Neural cell (in vitro differentiated cells): ENCODE results near the gene SLC7A14. TPM values are rescaled to one million over a fixed set of nuclear protein-coding genes. Genes with fewer than 3 reads are reported as not detected.

ENCODE experiments used
- H2AFZ ChIP-seq: fragments of 200-600, 300-800 bp; sonication (generic), shearing (Covaris generic); 2 replicates; pipeline ENCODE4 v1.6.0; 2014; ENCODE audit warnings: low read depth, mild to moderate bottlenecking, antibody characterized with exemption, low read length, moderate library complexity
- H3F3A ChIP-seq: fragments of 200-600 bp; shearing (Covaris generic); 2 replicates; pipeline ENCODE4 v1.6.1; 2016; ENCODE audit warnings: mild to moderate bottlenecking, moderate library complexity, mixed read lengths, antibody characterized with exemption, low read length; ENCODE audit not compliant: insufficient read depth, poor library complexity, severe bottlenecking
- H3K27ac ChIP-seq: fragments of 200-600, 300-800 bp; sonication (generic), shearing (Covaris generic); 2 replicates; pipeline ENCODE4 v1.5.1; 2014; ENCODE audit warnings: mild to moderate bottlenecking, low read length, moderate library complexity
- H3K27me3 ChIP-seq: fragments of 300-800, 200-600 bp; sonication (generic), shearing (Covaris generic); 2 replicates; pipeline ENCODE4 v1.6.0; 2014; ENCODE audit warnings: mild to moderate bottlenecking, low read depth, low read length, moderate library complexity; ENCODE audit not compliant: insufficient read depth
- H3K36me3 ChIP-seq: fragments of 300-800, 200-600 bp; sonication (generic), shearing (Covaris generic); 2 replicates; pipeline ENCODE4 v1.5.1; 2014; ENCODE audit warnings: mild to moderate bottlenecking, antibody characterized with exemption, low read length, moderate library complexity; ENCODE audit not compliant: insufficient read depth
- H3K4me2 ChIP-seq: fragments of 300-800, 200-600 bp; sonication (generic), shearing (Covaris generic); 2 replicates; pipeline ENCODE4 v1.6.0; 2014; ENCODE audit warnings: mild to moderate bottlenecking, low read length
- H3K4me3 ChIP-seq: fragments of 300-800, 200-600 bp; sonication (generic), shearing (Covaris generic); 2 replicates; pipeline ENCODE4 v1.5.1; 2014; ENCODE audit warnings: mild to moderate bottlenecking, low read length, moderate library complexity
- H3K79me2 ChIP-seq: fragments of 200-600 bp; shearing (Covaris generic); replicated peaks from 2 replicates; pipeline ENCODE4 v1.6.0; 2014; ENCODE audit warnings: mild to moderate bottlenecking, low read length, moderate library complexity; ENCODE audit not compliant: insufficient read depth
- H3K9ac ChIP-seq: fragments of 300-800, 200-600 bp; sonication (generic), shearing (Covaris generic); 2 replicates; pipeline ENCODE4 v1.6.1; 2016; ENCODE audit warnings: mild to moderate bottlenecking, low read length, mixed read lengths
- H3K9me2 ChIP-seq: fragments of 200-600 bp; shearing (Covaris generic); 2 replicates; pipeline ENCODE4 v1.6.1; 2016; ENCODE audit warnings: mild to moderate bottlenecking, low read length, mixed read lengths; ENCODE audit not compliant: insufficient read depth
- H3K9me3 ChIP-seq: fragments of 200-600, 300-800 bp; sonication (generic), shearing (Covaris generic); 2 replicates; pipeline ENCODE4 v1.6.1; 2016; ENCODE audit warnings: mild to moderate bottlenecking, mixed run types, low read length, moderate library complexity, mixed read lengths
- H4K20me1 ChIP-seq: fragments of 200-600 bp; shearing (Covaris generic); 2 replicates; pipeline ENCODE4 v1.6.1; 2016; ENCODE audit warnings: mild to moderate bottlenecking, mixed run types; ENCODE audit not compliant: insufficient read depth
- EP300 ChIP-seq: fragments of 450-650 bp; conservative IDR thresholded peaks from 2 replicates; pipeline ENCODE4 v1.6.1; 2014; ENCODE audit warnings: antibody characterized with exemption, mild to moderate bottlenecking, moderate library complexity; ENCODE audit not compliant: poor library complexity, severe bottlenecking
- EZH2 ChIP-seq: fragments of 200-600, 300-800 bp; shearing (Covaris generic), sonication (generic); IDR thresholded peaks from 2 replicates; pipeline ENCODE4 v1.6.1; 2014; ENCODE audit warnings: antibody characterized with exemption, low read length, borderline replicate concordance, mild to moderate bottlenecking; ENCODE audit not compliant: insufficient read depth, poor library complexity, severe bottlenecking
- MXI1 ChIP-seq: fragments of 450-650 bp; conservative IDR thresholded peaks from 2 replicates; pipeline ENCODE4 v1.6.1; 2014; ENCODE audit warnings: antibody characterized with exemption, mild to moderate bottlenecking; ENCODE audit not compliant: poor library complexity, severe bottlenecking
- POLR2AphosphoS5 ChIP-seq: IDR thresholded peaks from 2 replicates; pipeline ENCODE4 v1.6.1; 2012
- RAD21 ChIP-seq: fragments of 450-650 bp; conservative IDR thresholded peaks from 2 replicates; pipeline ENCODE4 v1.6.1; 2014; ENCODE audit warnings: antibody characterized with exemption, mild to moderate bottlenecking, moderate library complexity
- SMC3 ChIP-seq: fragments of 450-650 bp; conservative IDR thresholded peaks from 2 replicates; pipeline ENCODE4 v1.6.1; 2014; ENCODE audit warnings: antibody characterized with exemption, mild to moderate bottlenecking, moderate library complexity; ENCODE audit not compliant: poor library complexity
- TAF1 ChIP-seq: IDR thresholded peaks from 2 replicates; pipeline ENCODE4 v1.6.1; 2012; ENCODE audit warnings: low read depth
- polyA plus RNA-seq: library from polyadenylated mRNA; depleted of rRNA; stranded (reverse); fragments of >200 nt; gene quantifications from 2 replicates; pipeline ENCODE4 v1.2.3, GENCODE V29; 2014
- TF ChIP-seq, protein P1 (sequence below): IDR thresholded peaks from 2 replicates; pipeline ENCODE4 v1.6.1; 2012; ENCODE audit warnings: borderline replicate concordance
- TF ChIP-seq, protein P2 (sequence below): fragments of 450-650 bp; IDR thresholded peaks from 2 replicates; pipeline ENCODE4 v1.5.1; 2014; ENCODE audit warnings: antibody characterized with exemption, mild to moderate bottlenecking, moderate library complexity; ENCODE audit not compliant: poor library complexity, severe bottlenecking

The SLC7A14 gene
- polyA plus RNA-seq, 1 donor from 2014 or later, result 5.1 TPM

DNA sequence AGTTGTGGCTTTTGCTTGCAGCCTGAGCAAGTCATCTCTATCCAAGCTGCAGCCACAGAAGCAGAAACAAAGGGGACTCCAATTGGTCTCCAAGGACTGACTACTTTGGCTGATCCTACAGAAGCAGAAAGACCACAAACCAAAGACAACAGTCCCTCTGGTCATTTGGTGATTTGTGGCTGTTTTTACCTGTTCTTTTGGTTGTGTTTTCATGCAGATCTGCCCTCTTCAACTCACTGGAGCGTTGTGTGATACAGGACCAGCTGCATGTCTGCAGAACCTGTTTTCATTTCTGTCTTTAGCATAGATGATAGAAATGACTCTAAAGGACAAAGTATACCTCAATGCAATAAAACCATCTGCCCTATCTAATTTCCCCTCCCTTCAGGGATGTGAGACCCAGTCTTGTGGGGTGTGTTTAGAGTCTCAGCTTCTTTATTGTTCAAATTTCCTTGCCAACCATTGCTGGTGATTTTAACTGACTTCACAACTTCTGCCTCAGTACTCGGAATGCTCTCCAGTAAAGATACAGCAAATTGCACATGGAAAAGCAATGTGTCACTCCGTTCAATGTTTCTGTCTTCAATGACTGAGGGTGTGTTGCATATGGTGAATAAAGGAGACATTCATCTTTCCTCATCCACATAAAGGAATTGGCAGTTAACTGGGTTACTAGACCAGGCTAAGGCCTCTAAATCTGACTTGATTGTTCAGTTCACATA is 48.9 kb upstream of the SLC7A14 start:
- no peak overlapping the region for H3K4me3 ChIP-seq
- H3K27me3 ChIP-seq, result no peaks in the 10 kb centered on the region
- H3F3A ChIP-seq, result no peaks in the 10 kb centered on the region
- H3K4me2 ChIP-seq, result no peak overlapping the region
- H2AFZ ChIP-seq, result no peak overlapping the region
- no peak overlapping the region for H3K27ac ChIP-seq
- no peaks in the 10 kb centered on the region for H3K9me3 ChIP-seq
- H3K9me2 ChIP-seq, result no peaks in the 10 kb centered on the region
- H3K36me3 ChIP-seq, result no peaks in the 10 kb centered on the region
- no peak for TF ChIP-seq EZH2
- no peak for TF ChIP-seq POLR2AphosphoS5
- TF ChIP-seq, protein P1, sequence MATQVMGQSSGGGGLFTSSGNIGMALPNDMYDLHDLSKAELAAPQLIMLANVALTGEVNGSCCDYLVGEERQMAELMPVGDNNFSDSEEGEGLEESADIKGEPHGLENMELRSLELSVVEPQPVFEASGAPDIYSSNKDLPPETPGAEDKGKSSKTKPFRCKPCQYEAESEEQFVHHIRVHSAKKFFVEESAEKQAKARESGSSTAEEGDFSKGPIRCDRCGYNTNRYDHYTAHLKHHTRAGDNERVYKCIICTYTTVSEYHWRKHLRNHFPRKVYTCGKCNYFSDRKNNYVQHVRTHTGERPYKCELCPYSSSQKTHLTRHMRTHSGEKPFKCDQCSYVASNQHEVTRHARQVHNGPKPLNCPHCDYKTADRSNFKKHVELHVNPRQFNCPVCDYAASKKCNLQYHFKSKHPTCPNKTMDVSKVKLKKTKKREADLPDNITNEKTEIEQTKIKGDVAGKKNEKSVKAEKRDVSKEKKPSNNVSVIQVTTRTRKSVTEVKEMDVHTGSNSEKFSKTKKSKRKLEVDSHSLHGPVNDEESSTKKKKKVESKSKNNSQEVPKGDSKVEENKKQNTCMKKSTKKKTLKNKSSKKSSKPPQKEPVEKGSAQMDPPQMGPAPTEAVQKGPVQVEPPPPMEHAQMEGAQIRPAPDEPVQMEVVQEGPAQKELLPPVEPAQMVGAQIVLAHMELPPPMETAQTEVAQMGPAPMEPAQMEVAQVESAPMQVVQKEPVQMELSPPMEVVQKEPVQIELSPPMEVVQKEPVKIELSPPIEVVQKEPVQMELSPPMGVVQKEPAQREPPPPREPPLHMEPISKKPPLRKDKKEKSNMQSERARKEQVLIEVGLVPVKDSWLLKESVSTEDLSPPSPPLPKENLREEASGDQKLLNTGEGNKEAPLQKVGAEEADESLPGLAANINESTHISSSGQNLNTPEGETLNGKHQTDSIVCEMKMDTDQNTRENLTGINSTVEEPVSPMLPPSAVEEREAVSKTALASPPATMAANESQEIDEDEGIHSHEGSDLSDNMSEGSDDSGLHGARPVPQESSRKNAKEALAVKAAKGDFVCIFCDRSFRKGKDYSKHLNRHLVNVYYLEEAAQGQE, result no peak
- no peak for TF ChIP-seq MXI1
- TF ChIP-seq, protein P2, sequence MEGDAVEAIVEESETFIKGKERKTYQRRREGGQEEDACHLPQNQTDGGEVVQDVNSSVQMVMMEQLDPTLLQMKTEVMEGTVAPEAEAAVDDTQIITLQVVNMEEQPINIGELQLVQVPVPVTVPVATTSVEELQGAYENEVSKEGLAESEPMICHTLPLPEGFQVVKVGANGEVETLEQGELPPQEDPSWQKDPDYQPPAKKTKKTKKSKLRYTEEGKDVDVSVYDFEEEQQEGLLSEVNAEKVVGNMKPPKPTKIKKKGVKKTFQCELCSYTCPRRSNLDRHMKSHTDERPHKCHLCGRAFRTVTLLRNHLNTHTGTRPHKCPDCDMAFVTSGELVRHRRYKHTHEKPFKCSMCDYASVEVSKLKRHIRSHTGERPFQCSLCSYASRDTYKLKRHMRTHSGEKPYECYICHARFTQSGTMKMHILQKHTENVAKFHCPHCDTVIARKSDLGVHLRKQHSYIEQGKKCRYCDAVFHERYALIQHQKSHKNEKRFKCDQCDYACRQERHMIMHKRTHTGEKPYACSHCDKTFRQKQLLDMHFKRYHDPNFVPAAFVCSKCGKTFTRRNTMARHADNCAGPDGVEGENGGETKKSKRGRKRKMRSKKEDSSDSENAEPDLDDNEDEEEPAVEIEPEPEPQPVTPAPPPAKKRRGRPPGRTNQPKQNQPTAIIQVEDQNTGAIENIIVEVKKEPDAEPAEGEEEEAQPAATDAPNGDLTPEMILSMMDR, result no peak
- TF ChIP-seq RAD21, result no peak
- TF ChIP-seq EP300, result no peak
- no peak for TF ChIP-seq SMC3
- TF ChIP-seq TAF1, result no peak
- H3K9ac ChIP-seq, result no peak overlapping the region
- no peaks in the 10 kb centered on the region for H4K20me1 ChIP-seq
- no peaks in the 10 kb centered on the region for H3K79me2 ChIP-seq

DNA sequence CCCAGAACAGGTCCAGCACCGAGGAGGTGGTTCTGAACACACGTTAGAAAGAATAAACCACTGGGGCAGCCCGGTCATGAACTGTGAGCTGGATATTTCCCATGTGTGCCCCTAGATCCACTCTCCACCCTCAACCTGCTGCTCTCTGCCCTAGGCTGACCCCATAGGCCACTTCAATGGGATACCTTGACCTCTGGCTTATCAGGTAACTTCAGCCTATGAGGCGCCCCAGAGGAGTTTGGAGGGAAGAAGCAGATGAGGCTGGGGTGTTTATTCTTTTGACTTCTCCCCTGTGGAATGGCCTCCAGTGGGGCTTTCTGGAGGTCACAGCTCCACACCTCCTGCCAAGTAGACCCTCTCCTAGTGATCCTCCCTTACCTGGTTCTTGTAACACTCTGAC is 47.7 kb upstream of the SLC7A14 start:
- Histone ChIP-seq H3K27ac (no peak overlapping the region), H3K9me3 (no peaks in the 10 kb centered on the region), H3K36me3 (no peaks in the 10 kb centered on the region), H2AFZ (no peak overlapping the region), H3K4me2 (no peak overlapping the region), H3K79me2 (no peaks in the 10 kb centered on the region), H3K27me3 (no peaks in the 10 kb centered on the region), H3K4me3 (no peak overlapping the region), H3F3A (no peaks in the 10 kb centered on the region), H4K20me1 (no peaks in the 10 kb centered on the region), H3K9ac (no peak overlapping the region), H3K9me2 (no peaks in the 10 kb centered on the region)
- TF ChIP-seq POLR2AphosphoS5 (no peak), EP300 (no peak), EZH2 (no peak)
- TF ChIP-seq, protein P2, result no peak
- TF ChIP-seq, protein P1, result no peak
